Kidney (tissue), 14 donors: ENCODE data around the gene TC2N. TPM values are rescaled to one million over a fixed set of nuclear protein-coding genes. Genes with fewer than 3 reads are reported as not detected.
A peak's percentile ranks its signal among the peaks of the same experiment; 100 is the strongest.
"Not testable (repeated sequence)": the region's sequence is repeated elsewhere in the genome, so short reads cannot be mapped to it uniquely, and the experiment has no call there.

Experiments
- DNase-seq, 5 donors: peaks; one replicate each; pipeline ENCODE4 v3.0.0-alpha.2; 2013 to 2020
- FAIRE-seq: peaks from 2 replicates; lab custom pipeline; 2012; peaks lifted over from hg19 to GRCh38; lab: Jason Lieb, UNC
- H3K27ac ChIP-seq, 2 donors: one replicate each; pipeline ENCODE4 v1.7.0; 2013; ENCODE audit warnings: low read depth in 2 of 2, low read length in 2 of 2, inconsistent platforms in 1 of 2
- H3K27me3 ChIP-seq: one replicate; pipeline ENCODE4 v1.7.1; 2013; ENCODE audit warnings: low read length, inconsistent platforms; ENCODE audit not compliant: control insufficient read depth, insufficient read depth
- H3K36me3 ChIP-seq, 3 donors: one replicate each; pipeline versions ENCODE4 v1.7.0 to v1.7.1; 2013; ENCODE audit warnings: low read length in 3 of 3, control low read depth in 1 of 3, inconsistent platforms in 1 of 3; ENCODE audit not compliant: insufficient read depth in 3 of 3, control insufficient read depth in 2 of 3
- H3K4me1 ChIP-seq, 3 donors: one replicate each; pipeline versions ENCODE4 v1.7.0 to v1.7.1; 2013; ENCODE audit warnings: low read length in 3 of 3, inconsistent platforms in 1 of 3, low read depth in 1 of 3; ENCODE audit not compliant: control insufficient read depth in 2 of 3, insufficient read depth in 2 of 3
- H3K4me3 ChIP-seq, 3 donors: one replicate each; pipeline versions ENCODE4 v1.7.0 to v1.8.1; 2013; ENCODE audit warnings: low read length in 3 of 3, control low read depth in 1 of 3, inconsistent platforms in 1 of 3
- H3K9ac ChIP-seq, 3 donors: one replicate each; pipeline versions ENCODE4 v1.7.0 to v1.7.1; 2013; ENCODE audit warnings: low read length in 3 of 3, control low read depth in 1 of 3, inconsistent platforms in 1 of 3
- H3K9me3 ChIP-seq, 3 donors: one replicate each; pipeline versions ENCODE4 v1.7.0 to v1.7.1; 2013; ENCODE audit warnings: low read length in 3 of 3, control low read depth in 1 of 3, inconsistent platforms in 1 of 3; ENCODE audit not compliant: control insufficient read depth in 2 of 3, insufficient read depth in 1 of 3
- intact Hi-C: fragments of 100-400 bp; cut with DNase I; formaldehyde crosslinking; loops from one replicate; pipeline ENCODE4 v1.11.1; 2022
- polyA plus RNA-seq: library from polyadenylated mRNA; stranded (reverse); fragments of 350-450 nt; fragmentation: Illumina TruSeq; extraction: RNeasy Lipid Tissue Mini Kit (QIAGEN cat#74804); gene quantifications from one replicate; pipeline ENCODE4 v1.2.3, GENCODE V29; 2014; ENCODE audit warnings: low read depth, low replicate concordance; ENCODE audit not compliant: insufficient read depth
- total RNA-seq: library from RNA; stranded (reverse); fragmentation: NEBNext Ultra II Directional; extraction: Animal tissue kit (Norgen Biotek cat#: 25700); gene quantifications from one replicate; pipeline ENCODE4 v1.2.1, GENCODE V29; 2021
- TF ChIP-seq, protein P1 (sequence below): IDR thresholded peaks from 3 replicates; pipeline ENCODE4 v1.5.1; 2012; ENCODE audit warnings: mild to moderate bottlenecking, moderate library complexity, borderline replicate concordance; ENCODE audit not compliant: insufficient read depth; ENCODE audit errors: extremely low read depth
- donor health status: control.
- donor health status: control.
- donor health status: control.
- donor health status: control.
- donor health status: control.
- donor health status: DM: yes; HTN: yes; CAD: no.
- donor health status: Normal renal cell carcinoma (clear cell type).

The TC2N gene
- total and polyA plus RNA-seq, 2 donors from 2014 or later, result 5.8 to 39.7 TPM

DNA sequence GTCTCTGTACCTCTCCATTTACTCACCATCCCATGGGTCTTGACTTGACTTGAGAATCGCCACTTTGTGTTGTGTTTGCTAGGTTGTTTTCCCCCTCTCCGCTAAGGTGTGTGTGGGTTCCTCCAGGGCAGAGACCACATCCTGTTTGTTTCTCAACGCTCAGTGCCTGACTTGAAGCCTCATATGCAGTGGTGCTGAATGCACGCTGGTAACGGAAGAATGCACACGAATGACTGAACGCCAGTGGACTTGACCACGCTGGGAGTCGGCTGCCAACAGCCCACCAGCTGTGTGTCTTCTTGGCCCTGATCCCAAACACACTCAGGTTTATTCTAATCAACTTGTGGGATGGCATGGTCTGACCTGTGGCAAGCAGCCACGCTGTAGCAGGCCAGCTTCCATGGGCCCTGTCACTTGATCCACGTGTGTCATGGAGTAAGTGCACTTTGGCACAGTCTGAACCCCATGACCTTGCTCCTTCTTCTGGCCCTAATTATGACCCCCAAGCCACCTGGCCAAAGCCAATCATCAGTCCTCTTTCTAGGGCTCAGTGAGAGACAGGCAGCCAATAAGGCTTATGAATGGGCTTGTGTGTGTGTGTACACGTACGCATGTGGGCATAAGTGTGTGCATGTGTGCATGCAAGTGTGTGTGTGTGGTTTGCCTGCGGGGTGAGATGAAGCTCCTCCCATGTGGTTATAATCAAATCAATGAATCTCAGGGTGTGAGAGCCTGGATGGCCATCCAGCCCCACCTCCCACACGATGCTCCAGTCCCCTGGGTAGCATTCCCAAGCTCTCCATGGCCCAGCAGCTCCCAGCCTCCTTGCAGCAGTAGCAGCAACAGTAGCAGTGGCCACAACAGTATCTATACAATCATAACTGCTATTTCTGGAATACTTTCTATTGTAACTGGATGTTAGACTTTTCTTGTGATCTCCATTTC lies 6.4 kb upstream of the TC2N start:
- Histone ChIP-seq H3K4me1 (peaks cover 0 to 5% (median 0%) of the 10 kb centered on the region in 3 donors), H3K27ac (peak overlapping the region in 1 of 2 donors; percentile 4)
- intact Hi-C loops, result no loop called here

GRCh38 chr14:91872517-91873470 lies 5.5 kb upstream of the TC2N start:
- peaks cover 2 to 10% (median 2%) of the 10 kb centered on the region in 3 donors for H3K36me3 ChIP-seq
- H3K4me3 ChIP-seq, result no peak overlapping the region

More for the DNA sequence above, 6.4 kb upstream of the TC2N start:
- Histone ChIP-seq H3K9me3 (no peaks in the 10 kb centered on the region), H3K27me3 (no peaks in the 10 kb centered on the region), H3K36me3 (peaks cover 2 to 10% (median 2%) of the 10 kb centered on the region in 3 donors), H3K4me3 (no peak overlapping the region), H3K9ac (no peak overlapping the region)
- peak in 2 of 5 donors; percentile 36 to 83 for DNase-seq
- FAIRE-seq, result no peak
- TF ChIP-seq, protein P1, sequence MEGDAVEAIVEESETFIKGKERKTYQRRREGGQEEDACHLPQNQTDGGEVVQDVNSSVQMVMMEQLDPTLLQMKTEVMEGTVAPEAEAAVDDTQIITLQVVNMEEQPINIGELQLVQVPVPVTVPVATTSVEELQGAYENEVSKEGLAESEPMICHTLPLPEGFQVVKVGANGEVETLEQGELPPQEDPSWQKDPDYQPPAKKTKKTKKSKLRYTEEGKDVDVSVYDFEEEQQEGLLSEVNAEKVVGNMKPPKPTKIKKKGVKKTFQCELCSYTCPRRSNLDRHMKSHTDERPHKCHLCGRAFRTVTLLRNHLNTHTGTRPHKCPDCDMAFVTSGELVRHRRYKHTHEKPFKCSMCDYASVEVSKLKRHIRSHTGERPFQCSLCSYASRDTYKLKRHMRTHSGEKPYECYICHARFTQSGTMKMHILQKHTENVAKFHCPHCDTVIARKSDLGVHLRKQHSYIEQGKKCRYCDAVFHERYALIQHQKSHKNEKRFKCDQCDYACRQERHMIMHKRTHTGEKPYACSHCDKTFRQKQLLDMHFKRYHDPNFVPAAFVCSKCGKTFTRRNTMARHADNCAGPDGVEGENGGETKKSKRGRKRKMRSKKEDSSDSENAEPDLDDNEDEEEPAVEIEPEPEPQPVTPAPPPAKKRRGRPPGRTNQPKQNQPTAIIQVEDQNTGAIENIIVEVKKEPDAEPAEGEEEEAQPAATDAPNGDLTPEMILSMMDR, result no peak

GRCh38 chr14:91872011-91872501 lies 4.7 kb upstream of the TC2N start:
- intact Hi-C loops, result no loop called here
- Histone ChIP-seq H3K4me1 (peaks cover 0 to 5% (median 0%) of the 10 kb centered on the region in 3 donors), H3K4me3 (no peak overlapping the region), H3K9me3 (no peaks in the 10 kb centered on the region), H3K36me3 (peaks cover 2 to 4% (median 2%) of the 10 kb centered on the region in 3 donors), H3K9ac (no peak overlapping the region), H3K27ac (peak overlapping the region in 1 of 2 donors; percentile 32), H3K27me3 (no peaks in the 10 kb centered on the region)
- DNase-seq (peak in 1 of 5 donors; percentile 36), FAIRE-seq (no peak)
- TF ChIP-seq, protein P1, result no peak

More at GRCh38 chr14:91872517-91873470, 5.5 kb upstream of the TC2N start:
- intact Hi-C loops, result no loop called here
- peak in 1 of 5 donors; percentile 89 for DNase-seq
- Histone ChIP-seq H3K9ac (no peak overlapping the region), H3K9me3 (no peaks in the 10 kb centered on the region), H3K27me3 (no peaks in the 10 kb centered on the region), H3K27ac (peak overlapping the region; percentile 4 to 5), H3K4me1 (peaks cover 0 to 5% (median 0%) of the 10 kb centered on the region in 3 donors)
- TF ChIP-seq, protein P1, result no peak
- FAIRE-seq, result no peak

DNA sequence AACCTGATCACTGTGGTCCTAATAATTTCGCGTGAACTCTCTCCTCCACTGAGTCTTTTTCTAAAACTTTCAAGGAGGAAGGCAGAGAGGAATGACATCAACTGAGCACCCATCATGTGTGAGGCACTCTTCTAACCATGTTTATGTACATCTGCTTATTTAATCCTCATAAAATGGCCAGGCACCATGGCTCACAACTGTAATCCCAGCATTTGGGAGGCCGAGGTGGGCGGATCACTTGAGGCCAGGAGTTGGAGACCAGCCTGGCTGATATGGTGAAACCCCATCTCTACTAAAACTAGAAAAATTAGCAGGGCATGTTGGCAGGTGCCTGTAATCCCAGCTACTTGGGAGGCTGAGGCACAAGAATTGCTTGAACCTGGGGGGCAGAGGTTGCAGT lies 4.1 kb upstream of the TC2N start:
- H3K27me3 ChIP-seq, H3K4me3 ChIP-seq, FAIRE-seq, H3K27ac ChIP-seq, H3K36me3 ChIP-seq, H3K9ac ChIP-seq, H3K4me1 ChIP-seq, intact Hi-C loops, H3K9me3 ChIP-seq: not testable (repeated sequence)
- DNase-seq, result peak in 1 of 5 donors; percentile 4
